Activated CD8-positive, alpha-beta memory T cell treated with anti-CD3 and anti-CD28 coated beads, Interleukin-2, amount 10 ng/mL, durations not matched to agents 7 days and 5 days (primary cell): ENCODE results near the gene RPE65. TPM values are rescaled to one million over a fixed set of nuclear protein-coding genes. Genes with fewer than 3 reads are reported as not detected.
"Not testable (repeated sequence)": the region's sequence is repeated elsewhere in the genome, so short reads cannot be mapped to it uniquely, and the experiment has no call there.

Experiments used
- ATAC-seq: fragments of 150-1000 bp; cut with Tn5 transposase; one replicate; pipeline ENCODE4 v1.10.0; 2021; ENCODE audit warnings: moderate library complexity
- CTCF ChIA-PET: fragments of 350-600 bp; sonication (Branson Sonifier 250); formaldehyde crosslinking; loops from one replicate; lab custom pipeline; 2021; ENCODE audit warnings: antibody characterized with exemption; lab: Charles Lee
- DNase-seq: peaks from one replicate; pipeline ENCODE4 v3.0.0-alpha.2; 2020
- H3K27ac Mint-ChIP-seq: one replicate; pipeline ENCODE4 v1.8.0; 2021; ENCODE audit warnings: mild to moderate bottlenecking, mixed read lengths
- H3K27me3 Mint-ChIP-seq: one replicate; pipeline ENCODE4 v1.8.0; 2021; ENCODE audit warnings: mixed read lengths
- H3K36me3 Mint-ChIP-seq: one replicate; pipeline ENCODE4 v1.8.0; 2021; ENCODE audit warnings: mild to moderate bottlenecking, mixed read lengths
- H3K4me1 Mint-ChIP-seq: one replicate; pipeline ENCODE4 v1.8.0; 2021; ENCODE audit warnings: mixed read lengths
- H3K4me3 Mint-ChIP-seq: one replicate; pipeline ENCODE4 v1.8.0; 2021; ENCODE audit warnings: mild to moderate bottlenecking, moderate library complexity, mixed read lengths
- H3K9me3 Mint-ChIP-seq: one replicate; pipeline ENCODE4 v1.8.0; 2022; ENCODE audit warnings: low read depth, mixed read lengths
- total RNA-seq, 2 experiments: library from RNA; stranded (reverse); gene quantifications; one replicate each; pipeline ENCODE4 v1.2.3, GENCODE V29; 2021

Gene RPE65
- total RNA-seq, 2 experiments from 2014 or later = not detected

GRCh38 chr1:68442006-68442405 lies 7.7 kb downstream of the RPE65 start:
- no peaks in the 10 kb centered on the region for H3K27me3 Mint-ChIP-seq
- H3K4me1 Mint-ChIP-seq = no peaks in the 10 kb centered on the region
- no peak overlapping the region for H3K4me3 Mint-ChIP-seq
- H3K27ac Mint-ChIP-seq = no peak overlapping the region
- no peaks in the 10 kb centered on the region for H3K9me3 Mint-ChIP-seq
- no peak for DNase-seq
- no peaks in the 10 kb centered on the region for H3K36me3 Mint-ChIP-seq
- no peak for ATAC-seq
- CTCF ChIA-PET = interaction anchor here (1.1 to 2.8 kb wide), 3 partner anchors 10 to 322 kb away, joined by 3 to 15 read pairs (median 3); no protein-coding TSS in a partner anchor

GRCh38 chr1:68438310-68438709 lies 11.4 kb downstream of the RPE65 start:
- no peak overlapping the region for H3K27ac Mint-ChIP-seq
- H3K9me3 Mint-ChIP-seq = no peaks in the 10 kb centered on the region
- CTCF ChIA-PET = no interaction called here
- no peaks in the 10 kb centered on the region for H3K27me3 Mint-ChIP-seq
- H3K4me1 Mint-ChIP-seq = no peaks in the 10 kb centered on the region
- H3K4me3 Mint-ChIP-seq = no peak overlapping the region
- H3K36me3 Mint-ChIP-seq = no peaks in the 10 kb centered on the region
- ATAC-seq = no peak
- no peak for DNase-seq

GRCh38 chr1:68433395-68433794 lies 16.4 kb downstream of the RPE65 start:
- CTCF ChIA-PET = no interaction called here
- H3K4me3 Mint-ChIP-seq = no peak overlapping the region
- H3K4me1 Mint-ChIP-seq = no peaks in the 10 kb centered on the region
- no peaks in the 10 kb centered on the region for H3K9me3 Mint-ChIP-seq
- no peaks in the 10 kb centered on the region for H3K36me3 Mint-ChIP-seq
- H3K27ac Mint-ChIP-seq = no peak overlapping the region
- ATAC-seq (no peak), DNase-seq (no peak)
- no peaks in the 10 kb centered on the region for H3K27me3 Mint-ChIP-seq

DNA sequence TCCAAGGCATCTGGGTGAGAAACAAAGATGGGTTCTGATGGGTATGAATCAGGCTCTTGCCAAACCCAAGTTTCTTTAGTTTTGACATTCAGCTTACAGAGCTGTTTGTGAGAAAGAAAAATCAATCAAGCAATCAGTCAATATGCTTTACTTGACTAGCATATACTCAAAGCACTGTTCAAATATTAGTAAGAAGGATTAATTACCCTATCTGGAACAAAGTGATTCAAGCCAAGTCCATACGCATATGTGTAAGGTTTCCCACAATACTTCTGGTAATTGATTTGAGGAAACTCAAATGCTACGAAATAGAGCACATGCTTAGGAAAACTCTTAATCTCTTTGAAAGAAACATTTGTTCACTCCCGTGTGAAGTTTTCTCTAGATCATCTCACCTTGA lies 18.7 kb downstream of the RPE65 start:
- no peak overlapping the region for H3K4me3 Mint-ChIP-seq
- H3K36me3 Mint-ChIP-seq = no peaks in the 10 kb centered on the region
- no peaks in the 10 kb centered on the region for H3K27me3 Mint-ChIP-seq
- H3K9me3 Mint-ChIP-seq = peaks cover 2% of the 10 kb centered on the region
- ATAC-seq (no peak), DNase-seq (no peak)
- CTCF ChIA-PET = no interaction called here
- H3K27ac Mint-ChIP-seq = no peak overlapping the region
- no peaks in the 10 kb centered on the region for H3K4me1 Mint-ChIP-seq

DNA sequence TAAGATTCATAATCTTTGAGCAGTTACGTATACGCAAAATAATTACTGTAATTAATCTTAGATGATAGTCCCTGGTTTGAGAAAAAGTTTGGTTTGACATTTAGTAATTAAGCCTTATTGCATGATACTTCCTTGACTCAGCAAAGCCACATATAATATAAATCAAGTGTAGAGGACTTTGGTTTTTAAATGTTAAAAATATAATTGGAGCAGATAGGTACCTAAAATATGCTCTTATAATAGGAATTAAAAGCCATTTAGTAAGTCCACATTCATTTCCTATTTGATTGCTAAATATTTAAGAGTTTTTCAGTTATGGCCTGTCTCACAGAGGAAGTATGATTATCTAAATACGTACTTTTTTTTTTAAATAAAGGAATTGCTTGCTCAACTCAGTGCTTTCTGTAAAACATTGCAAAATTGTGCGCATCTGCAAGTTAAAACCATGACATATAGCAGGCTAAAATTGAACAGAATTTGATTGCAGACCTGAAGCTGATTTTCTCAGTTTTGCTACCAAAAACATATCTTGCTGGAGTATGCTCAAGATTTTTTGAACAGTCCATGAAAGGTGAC lies 20.4 kb downstream of the RPE65 start:
- Mint-ChIP-seq H3K36me3 (no peaks in the 10 kb centered on the region), H3K9me3 (peaks cover 2% of the 10 kb centered on the region), H3K27ac (no peak overlapping the region), H3K4me1 (no peaks in the 10 kb centered on the region), H3K27me3 (no peaks in the 10 kb centered on the region), H3K4me3 (no peak overlapping the region)
- no peak for DNase-seq
- CTCF ChIA-PET = no interaction called here
- ATAC-seq = no peak

- Mint-ChIP-seq H3K9me3 (peaks cover 2% of the 10 kb centered on the region), H3K27me3 (no peaks in the 10 kb centered on the region)
- CTCF ChIA-PET = no interaction called here
Observed at GRCh38 chr1:68426594-68426993, 23.2 kb downstream of the RPE65 start.

GRCh38 chr1:68421350-68421749 lies 28.4 kb downstream of the RPE65 start:
- H3K36me3 Mint-ChIP-seq = no peaks in the 10 kb centered on the region
- H3K9me3 Mint-ChIP-seq = no peaks in the 10 kb centered on the region
- DNase-seq (no peak), ATAC-seq (no peak)
- H3K4me3 Mint-ChIP-seq = no peak overlapping the region
- H3K4me1 Mint-ChIP-seq = no peaks in the 10 kb centered on the region
- no peak overlapping the region for H3K27ac Mint-ChIP-seq
- CTCF ChIA-PET = no interaction called here
- no peaks in the 10 kb centered on the region for H3K27me3 Mint-ChIP-seq

More at GRCh38 chr1:68426594-68426993, 23.2 kb downstream of the RPE65 start:
- ATAC-seq (no peak), DNase-seq (no peak)
- H3K4me3 Mint-ChIP-seq = no peak overlapping the region
- no peaks in the 10 kb centered on the region for H3K4me1 Mint-ChIP-seq
- no peaks in the 10 kb centered on the region for H3K36me3 Mint-ChIP-seq
- H3K27ac Mint-ChIP-seq = no peak overlapping the region

DNA sequence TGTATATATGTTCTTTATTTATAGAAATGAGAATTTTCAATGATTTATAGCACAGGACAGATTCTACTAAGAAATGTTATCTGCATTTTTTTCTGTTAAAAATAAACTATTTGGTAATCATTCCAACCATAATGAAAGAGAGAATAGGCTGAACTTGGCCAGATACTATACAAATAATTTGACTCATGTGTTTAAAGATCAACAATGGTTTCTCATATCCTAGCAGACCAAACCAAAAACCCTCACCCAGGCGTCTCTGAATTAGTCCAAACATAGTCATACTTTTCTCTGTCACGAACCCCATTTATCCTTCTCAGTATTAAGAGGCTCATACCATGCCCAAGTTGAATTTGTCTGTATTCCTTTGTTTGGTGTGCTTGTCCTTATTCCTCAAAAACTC lies 40.3 kb downstream of the RPE65 start:
- Mint-ChIP-seq H3K9me3 (no peaks in the 10 kb centered on the region), H3K4me3 (no peak overlapping the region), H3K4me1 (no peaks in the 10 kb centered on the region), H3K36me3 (no peaks in the 10 kb centered on the region), H3K27ac (no peak overlapping the region), H3K27me3 (no peaks in the 10 kb centered on the region)
- CTCF ChIA-PET = no interaction called here
- no peak for ATAC-seq
- no peak for DNase-seq

GRCh38 chr1:68401506-68401905 lies 48.2 kb downstream of the RPE65 start:
- Mint-ChIP-seq H3K4me3 (no peak overlapping the region), H3K27ac (no peak overlapping the region), H3K27me3 (no peaks in the 10 kb centered on the region), H3K9me3 (no peaks in the 10 kb centered on the region), H3K4me1 (no peaks in the 10 kb centered on the region), H3K36me3 (no peaks in the 10 kb centered on the region)
- ATAC-seq (no peak), DNase-seq (no peak)
- CTCF ChIA-PET = no interaction called here

DNA sequence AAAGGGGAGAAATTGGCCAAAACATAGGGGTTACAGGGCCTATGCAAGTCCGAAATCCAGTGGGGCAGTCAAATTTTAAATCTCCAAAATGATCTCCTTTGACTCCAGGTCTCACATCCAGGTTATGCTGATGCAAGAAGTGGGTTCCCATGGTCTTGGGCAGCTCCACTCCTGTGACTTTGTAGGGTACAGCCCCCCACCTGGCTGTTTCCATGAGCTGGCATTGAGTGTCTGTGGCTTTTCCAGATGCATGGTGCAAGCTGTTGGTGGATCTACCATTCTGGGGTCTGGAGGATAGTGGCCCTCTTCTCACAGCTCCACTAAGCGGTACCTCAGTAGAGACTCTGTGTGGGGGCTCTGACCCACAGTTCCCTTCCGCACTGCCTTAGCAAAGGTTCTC lies 54.2 kb downstream of the RPE65 start:
- CTCF ChIA-PET, H3K27me3 Mint-ChIP-seq: not testable (repeated sequence)

GRCh38 chr1:68392474-68392873 lies 57.3 kb downstream of the RPE65 start:
- H3K4me3 Mint-ChIP-seq, H3K9me3 Mint-ChIP-seq, H3K27me3 Mint-ChIP-seq, CTCF ChIA-PET, ATAC-seq, H3K4me1 Mint-ChIP-seq, H3K36me3 Mint-ChIP-seq, DNase-seq, H3K27ac Mint-ChIP-seq: not testable (repeated sequence)

More for the DNA sequence above, 54.2 kb downstream of the RPE65 start:
- H3K36me3 Mint-ChIP-seq, H3K4me1 Mint-ChIP-seq, H3K9me3 Mint-ChIP-seq, H3K4me3 Mint-ChIP-seq, DNase-seq, ATAC-seq, H3K27ac Mint-ChIP-seq: not testable (repeated sequence)

- CTCF ChIA-PET, ATAC-seq, H3K27ac Mint-ChIP-seq, H3K4me1 Mint-ChIP-seq, DNase-seq, H3K27me3 Mint-ChIP-seq, H3K36me3 Mint-ChIP-seq, H3K4me3 Mint-ChIP-seq, H3K9me3 Mint-ChIP-seq: not testable (repeated sequence)
Observed at GRCh38 chr1:68385798-68386524, 63.8 kb downstream of the RPE65 start.

DNA sequence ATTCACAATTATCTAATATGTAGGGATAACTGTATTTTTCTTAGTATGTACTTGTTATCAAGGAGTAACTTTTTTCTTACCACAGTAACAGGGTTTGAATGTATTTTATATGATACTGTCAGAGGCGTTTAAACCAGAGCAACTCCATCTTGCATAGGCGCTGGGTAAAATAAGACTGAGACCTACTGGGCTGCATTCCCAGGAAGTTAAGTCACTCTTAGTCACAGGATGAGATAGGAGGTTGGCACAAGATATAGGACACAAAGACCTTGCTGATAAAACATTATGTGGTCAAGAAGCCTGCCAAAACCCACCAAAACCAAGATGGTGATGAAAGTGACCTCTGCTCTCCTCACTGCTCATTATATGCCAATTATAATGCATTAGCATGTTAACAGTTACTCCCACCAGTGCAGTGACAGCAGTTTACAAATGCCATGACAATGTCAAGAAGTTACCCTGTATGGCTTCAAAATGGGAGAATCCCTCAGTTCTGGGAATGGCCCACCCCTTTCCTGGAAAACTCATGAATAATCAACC lies 64.8 kb downstream of the RPE65 start:
- ATAC-seq (no peak), DNase-seq (no peak)
- CTCF ChIA-PET = no interaction called here
- no peaks in the 10 kb centered on the region for H3K36me3 Mint-ChIP-seq
- no peaks in the 10 kb centered on the region for H3K4me1 Mint-ChIP-seq
- no peak overlapping the region for H3K4me3 Mint-ChIP-seq
- H3K27me3 Mint-ChIP-seq = no peaks in the 10 kb centered on the region
- no peak overlapping the region for H3K27ac Mint-ChIP-seq
- no peaks in the 10 kb centered on the region for H3K9me3 Mint-ChIP-seq

DNA sequence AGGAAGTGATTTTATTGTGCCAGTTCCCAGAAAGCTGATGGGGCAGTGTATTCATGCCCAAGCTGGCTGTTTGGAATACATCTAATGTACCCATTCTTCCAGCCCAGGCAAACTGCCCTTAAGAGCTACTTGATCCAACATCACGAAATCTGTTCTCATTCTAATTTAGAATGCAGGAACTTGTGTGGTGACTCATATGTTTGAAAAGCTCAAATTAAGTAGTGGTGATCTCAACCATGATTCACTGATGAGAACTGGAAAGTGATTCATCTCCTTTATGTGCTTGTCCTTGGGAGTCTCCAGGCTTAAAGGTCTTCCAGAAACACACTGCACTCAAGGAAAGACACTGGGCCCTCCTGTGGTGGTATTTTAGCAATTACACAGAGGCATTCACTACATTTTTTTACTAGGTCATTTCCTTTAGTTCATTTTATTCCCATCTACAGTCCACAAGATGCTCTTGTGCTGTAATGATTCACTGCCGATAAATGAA lies 65.4 kb downstream of the RPE65 start:
- H3K27me3 Mint-ChIP-seq = no peaks in the 10 kb centered on the region
- H3K9me3 Mint-ChIP-seq = no peaks in the 10 kb centered on the region
- no peaks in the 10 kb centered on the region for H3K4me1 Mint-ChIP-seq
- H3K4me3 Mint-ChIP-seq = no peak overlapping the region
- ATAC-seq (no peak), DNase-seq (no peak)
- H3K27ac Mint-ChIP-seq = no peak overlapping the region
- H3K36me3 Mint-ChIP-seq = no peaks in the 10 kb centered on the region
- CTCF ChIA-PET = no interaction called here
